HG03439 (cell line): ENCODE results near the gene TMED1.
"Not testable (repeated sequence)": the region's sequence is repeated elsewhere in the genome, so short reads cannot be mapped to it uniquely, and the experiment has no call there.

ENCODE experiments used
- ATAC-seq: cut with Tn5 transposase; IDR thresholded peaks from one replicate; pipeline ENCODE4 v1.9.1; 2021; ENCODE audit warnings: mild to moderate bottlenecking, moderate library complexity; ENCODE audit not compliant: unreplicated experiment

Gene TMED1, protein sequence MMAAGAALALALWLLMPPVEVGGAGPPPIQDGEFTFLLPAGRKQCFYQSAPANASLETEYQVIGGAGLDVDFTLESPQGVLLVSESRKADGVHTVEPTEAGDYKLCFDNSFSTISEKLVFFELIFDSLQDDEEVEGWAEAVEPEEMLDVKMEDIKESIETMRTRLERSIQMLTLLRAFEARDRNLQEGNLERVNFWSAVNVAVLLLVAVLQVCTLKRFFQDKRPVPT

DNA sequence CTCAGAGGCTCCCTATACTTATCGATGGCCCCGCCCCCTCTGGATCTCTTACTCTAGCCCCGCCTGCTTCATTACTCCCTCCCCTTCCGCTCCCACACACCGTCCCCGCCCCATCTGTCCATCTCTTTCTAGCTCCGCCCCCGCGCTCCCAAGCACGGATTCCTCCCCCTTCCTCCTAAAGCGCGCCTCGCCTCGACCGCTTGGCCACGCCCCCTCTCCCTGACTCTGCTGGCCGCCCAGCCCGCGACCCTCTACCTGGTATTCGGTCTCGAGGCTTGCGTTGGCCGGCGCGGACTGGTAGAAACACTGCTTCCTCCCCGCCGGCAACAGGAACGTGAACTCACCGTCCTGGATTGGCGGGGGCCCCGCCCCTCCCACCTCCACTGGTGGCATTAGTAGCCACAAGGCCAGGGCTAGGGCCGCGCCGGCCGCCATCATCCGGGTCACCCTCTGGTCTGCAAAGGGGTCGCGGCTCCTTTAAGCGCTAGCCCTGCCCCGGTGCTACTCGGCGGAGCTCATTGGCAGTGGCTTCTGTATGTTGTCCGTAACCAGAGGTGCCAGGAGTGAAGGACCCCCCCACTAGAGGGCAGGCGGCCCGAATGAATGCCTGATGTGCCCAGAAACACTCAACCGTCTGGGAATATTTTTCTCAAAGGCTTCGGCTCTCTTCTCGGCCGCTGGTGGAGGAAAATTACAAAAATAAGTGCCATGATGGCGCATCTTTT lies at the start of gene TMED1:
Gene TMED1, minus strand, starts transcription at position 459 of the 725 bp plus-strand sequence. Its CDS starts 21 bp downstream, at position 438.
- peak; percentile 64 for ATAC-seq

DNA sequence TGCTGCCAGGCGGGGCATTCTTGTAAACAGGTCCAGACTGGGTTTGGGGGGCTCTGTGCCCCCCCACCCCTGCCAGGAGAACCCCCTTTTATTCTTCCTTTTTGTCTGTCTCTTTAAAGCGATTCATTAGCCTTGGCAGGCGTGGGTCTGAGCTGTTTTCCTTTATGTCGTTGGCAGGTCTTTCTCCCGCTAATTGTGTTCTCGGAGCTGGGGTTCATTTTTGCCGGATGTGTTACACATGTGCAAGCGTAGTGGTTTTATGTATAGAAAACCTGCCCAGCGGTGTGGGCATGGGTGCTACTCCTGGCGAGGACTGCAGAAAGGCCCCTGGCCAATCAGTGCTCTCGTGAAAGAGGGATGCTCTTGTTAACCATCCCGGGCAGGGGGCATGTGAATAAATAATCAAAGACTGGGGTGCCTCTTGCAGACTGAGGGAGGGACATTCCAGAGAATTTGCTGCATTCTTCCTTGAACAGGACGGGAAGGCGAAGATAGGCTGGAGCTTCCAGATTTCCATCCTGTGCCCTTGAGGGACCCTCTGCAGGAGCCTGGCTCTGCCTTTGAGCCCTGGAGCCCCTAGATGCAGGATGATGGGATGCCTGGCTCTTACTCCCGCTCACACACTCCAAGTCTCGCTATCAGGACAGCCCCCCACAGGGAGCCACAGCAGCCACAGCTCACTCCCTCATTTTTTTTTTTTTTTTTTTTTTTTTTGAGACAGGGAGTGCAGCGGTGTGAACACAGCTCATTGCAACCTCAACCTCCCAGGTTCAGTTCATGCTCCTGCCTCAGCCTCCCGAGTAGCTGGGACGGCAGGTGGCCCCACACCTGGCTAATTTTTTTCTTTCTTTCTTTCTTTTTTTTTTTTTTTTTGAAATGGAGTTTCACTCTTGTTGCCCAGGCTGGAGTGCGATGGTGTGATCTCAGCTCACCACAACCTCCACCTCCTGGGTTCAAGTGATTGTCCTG lies 49.5 kb upstream of the TMED1 start:
- ATAC-seq = no peak

DNA sequence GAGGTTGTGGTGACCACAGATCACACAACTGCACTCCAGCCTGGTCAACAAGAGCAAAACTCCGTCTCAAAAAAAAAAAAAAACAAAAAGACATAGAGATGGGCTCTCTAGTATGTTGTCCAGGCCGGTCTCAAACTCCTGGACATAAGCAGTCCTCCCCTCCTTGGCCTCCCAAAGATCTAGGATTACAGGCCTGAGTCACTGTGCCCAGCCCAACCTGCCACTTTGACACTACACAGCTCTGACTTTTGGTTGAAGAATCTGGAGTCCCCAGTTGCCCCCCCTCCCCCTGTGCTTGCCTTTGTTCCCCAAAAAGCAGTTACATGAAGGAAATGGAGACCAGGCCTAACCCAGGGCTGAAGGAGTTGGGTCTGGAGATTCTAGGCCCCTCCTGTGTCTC lies 48.3 kb upstream of the TMED1 start:
- ATAC-seq = no peak

DNA sequence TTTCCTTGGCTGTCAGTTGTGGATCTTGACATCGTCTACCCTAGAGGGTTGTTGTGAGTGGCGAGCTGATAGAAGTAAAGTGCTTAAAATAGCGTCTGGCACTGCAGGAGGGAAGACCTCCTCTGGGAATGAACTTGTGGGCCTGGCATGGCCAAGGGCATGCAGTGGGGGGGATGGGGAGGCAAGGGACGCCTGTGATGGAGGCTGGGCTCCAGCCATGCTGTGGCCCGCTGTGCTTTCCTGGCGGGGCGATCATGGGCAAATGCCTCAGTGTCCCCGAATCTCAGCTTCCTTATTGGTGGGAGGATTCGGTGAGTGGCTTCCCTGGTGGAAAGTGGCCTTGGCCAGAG lies 46.1 kb upstream of the TMED1 start:
- ATAC-seq = no peak

DNA sequence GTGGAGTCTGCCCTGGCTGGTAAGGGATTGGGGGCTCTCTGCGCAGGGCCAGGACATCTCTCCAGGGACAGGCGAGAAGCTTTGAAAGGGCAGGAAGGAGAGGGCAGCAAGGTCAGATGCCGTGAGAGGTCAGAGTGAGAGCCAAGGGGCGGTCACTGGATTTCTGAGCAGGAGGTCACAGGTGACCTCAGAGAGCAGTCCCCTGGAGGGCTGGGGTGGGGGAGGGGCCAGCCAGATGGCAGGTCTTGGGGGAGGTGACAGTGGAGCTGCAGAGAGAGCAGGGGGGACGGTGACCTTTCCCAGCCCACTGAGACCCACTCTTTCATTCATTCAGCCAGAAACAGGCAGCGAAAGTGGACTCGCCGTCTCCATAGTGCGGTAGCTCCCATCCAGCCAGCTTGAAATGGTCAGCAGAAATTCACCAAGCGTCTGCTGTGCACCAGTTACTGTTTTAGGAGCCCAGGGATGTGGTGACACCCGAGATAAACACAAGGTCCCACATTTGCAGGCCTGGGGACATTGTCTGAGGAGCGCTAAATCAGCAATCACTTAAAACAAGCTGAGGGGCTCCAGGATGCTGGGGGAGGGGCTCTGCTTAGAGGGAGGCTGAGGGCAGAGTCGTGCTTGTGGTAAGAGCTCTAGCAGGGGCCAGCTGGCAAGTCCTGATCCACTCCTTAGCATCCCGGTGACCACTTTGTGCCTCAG lies 45.5 kb upstream of the TMED1 start:
- no peak for ATAC-seq

DNA sequence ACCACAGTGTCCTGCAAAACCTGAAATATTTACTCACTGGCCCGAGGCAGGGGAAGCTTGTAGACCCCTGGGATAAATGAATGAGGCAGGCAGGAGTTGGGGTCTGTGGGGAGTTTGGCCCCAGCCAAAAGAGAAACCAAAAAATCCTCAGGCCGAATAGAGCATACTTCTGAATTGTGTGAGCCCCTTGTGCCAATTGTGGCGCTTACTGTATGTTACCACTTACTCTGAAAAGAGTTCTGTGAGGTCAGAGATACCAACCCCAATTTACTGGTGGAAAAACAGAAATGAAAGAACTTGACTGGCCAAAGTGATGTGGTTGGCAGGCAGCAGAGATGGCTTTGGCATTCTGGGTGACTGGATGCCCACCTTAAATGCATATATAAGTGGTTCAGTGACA lies 42.2 kb upstream of the TMED1 start:
- ATAC-seq = no peak

DNA sequence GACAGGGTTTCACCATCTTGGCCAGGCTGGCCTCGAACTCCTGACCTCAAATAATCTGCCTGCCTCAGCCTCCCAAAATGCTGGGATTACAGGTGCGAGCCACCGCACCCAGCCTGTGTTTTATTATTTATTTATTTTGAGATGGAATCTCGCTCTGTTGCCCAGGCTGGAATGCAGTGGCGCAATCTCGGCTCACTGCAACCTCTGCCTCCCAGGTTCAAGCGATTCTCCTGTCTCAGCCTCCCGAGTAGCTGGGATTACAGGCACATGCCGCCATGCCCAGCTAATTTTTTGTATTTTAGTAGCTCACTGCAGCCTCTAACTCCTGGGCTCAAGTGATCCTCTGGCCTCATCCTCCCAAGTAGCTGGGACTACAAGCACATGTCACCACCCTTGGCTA lies 41.6 kb upstream of the TMED1 start:
- not testable (repeated sequence) for ATAC-seq

DNA sequence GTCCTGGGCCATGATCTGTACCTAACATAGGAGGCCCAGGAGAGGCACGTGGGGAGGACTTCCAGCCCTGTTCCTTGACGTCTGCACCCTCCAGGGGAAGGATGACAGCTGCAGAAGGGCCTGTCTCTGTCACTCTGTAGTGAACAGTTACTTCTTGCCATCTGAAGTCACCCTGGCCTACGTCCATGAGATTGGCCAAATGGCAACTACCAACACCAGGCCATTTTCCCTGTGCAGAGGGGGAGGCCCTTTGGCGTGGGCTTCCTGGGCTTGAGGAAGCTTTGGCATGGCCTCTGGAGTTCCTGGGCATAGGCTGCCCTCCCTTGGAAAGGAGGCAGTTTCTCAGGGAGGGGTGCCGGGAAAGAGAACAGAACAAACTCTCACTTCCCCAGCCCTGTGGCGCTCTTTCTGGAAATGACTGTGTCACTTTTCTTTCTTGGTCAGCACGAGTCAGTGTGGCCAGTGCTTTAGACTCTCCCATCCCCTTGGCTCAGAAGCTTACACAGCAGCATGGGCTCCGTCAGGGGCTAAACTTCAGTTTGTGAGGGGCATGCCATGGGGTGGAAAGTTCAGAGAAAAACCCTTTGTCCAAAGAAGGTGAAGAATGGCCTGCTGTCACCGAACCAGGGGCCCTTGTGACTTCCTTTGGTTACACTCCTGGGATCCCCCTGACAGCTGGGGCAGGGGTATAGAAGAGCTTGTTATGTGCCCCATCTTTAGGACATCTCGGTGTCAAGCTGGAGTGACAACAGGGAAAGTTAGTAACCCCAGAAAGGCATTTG lies 40.6 kb upstream of the TMED1 start:
- ATAC-seq = peak; percentile 56

DNA sequence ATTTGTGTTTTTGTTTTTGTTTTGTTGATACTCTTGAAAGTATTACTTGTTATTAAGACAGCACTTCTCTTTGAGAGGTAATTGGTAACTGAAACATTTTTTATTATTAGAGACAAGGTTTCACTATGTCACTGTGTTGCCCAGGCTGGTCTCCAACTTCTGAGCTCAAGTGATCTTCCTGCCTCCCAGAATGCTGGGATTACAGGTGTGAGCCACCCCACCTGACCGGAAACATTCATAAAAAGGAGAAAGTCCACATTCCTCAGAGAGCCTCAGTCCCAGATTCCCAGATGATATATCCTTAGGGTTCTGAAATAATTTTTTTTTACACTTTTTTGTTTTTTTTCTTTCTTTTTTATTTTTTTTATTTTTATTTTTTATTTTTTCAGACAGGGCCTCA lies 38.0 kb upstream of the TMED1 start:
- no peak for ATAC-seq

DNA sequence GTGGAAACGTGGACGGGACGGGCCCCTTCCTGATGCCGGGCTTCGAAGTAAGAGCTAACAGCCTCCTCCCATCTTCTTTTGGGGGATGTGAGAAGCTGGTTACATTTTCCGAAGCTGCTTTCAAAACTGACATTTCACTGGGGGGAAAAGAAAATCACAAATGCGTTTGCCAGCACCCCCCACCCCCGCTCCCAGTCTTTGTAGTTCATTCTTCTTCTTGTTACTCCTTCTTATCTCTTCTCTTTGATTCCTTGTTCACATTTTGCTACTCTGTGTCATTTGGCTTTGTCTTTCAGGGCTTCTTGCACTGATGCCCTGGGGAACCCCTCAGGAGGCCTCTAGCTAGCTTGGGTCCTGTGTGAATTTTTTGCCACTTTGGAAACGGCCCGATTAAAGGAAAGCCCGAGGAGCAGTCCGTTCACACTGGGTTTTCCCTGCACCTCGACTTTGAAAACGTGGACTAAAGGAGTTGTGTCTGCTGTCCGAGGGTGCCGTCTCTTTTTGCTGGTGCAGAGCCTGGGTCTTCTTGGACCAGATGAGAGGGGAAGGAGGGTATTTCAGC lies 36.6 kb upstream of the TMED1 start:
- ATAC-seq = no peak

DNA sequence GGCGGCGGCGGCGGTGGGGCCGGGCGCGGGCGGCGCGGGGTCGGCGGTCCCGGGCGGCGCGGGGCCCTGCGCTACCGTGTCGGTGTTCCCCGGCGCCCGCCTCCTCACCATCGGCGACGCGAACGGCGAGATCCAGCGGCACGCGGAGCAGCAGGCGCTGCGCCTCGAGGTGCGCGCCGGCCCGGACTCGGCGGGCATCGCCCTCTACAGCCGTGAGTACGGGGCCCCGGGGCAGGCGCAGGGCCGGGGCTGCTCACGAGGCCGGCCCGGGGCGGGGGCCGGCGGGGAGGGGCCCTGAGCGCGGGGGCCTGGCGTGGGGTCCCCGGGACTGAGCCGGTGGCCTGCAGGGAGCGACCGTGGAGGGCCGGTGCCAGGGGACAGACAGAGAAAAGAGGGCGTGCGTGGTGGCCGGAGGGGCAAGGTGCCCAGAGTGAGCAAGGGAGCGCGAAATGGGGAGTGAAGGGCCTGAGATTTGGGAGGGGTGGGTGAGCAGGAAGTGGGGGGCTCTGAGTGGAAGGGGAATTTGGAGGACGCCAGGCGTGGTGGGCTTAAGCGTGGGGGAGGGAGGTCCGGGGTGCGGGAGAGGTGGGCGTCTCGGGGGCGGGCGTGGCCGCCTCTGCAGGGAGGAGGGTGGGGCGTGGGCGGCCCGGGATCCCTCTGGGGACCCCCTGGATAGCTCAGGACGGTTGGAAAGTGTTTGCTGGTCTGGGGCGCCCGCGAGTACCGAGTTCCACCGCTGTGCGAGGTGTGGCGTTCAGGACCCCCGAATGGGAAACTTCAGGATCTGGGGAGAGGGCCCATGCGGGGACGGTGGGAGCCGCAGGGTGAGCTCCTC lies 35.9 kb upstream of the TMED1 start:
- peak; percentile 2 for ATAC-seq

DNA sequence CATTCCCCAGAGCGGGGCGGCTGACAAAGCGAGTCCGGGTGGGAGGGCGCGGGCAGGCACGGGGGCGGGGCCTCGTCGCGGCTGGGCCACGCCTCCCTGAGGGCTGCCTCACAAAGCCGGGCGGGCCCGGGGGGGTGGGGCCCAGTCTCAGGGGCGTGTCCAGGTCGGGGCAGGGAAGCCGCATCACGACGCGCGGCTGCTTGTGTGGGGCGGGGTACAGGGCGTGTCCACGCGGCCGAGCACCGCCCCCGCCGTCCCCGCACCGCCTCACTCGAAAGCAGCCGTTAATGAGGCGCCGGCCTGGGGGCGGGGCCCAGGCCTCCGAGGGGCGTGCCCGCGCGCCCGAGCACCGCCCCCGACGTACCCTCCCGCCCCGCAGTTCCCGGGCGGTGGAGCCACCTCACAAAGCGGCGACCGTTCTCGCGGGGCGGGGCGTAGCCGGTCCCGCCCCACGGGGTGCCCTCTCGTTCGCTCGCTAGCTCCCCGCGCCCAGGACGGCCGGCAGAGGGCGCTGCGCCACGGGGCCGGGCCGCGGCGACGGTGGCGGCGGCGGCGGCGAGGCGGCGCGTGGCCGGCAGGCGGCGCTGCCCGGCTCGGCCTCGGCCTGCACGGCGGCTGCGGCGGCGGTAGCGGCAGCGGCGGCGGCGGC lies 35.1 kb upstream of the TMED1 start, which contains the start of gene CARM1:
Gene CARM1, plus strand, starts transcription at position 599 of the 649 bp plus-strand sequence. CDS start 150 bp downstream, outside the sequence.
- peak; percentile 78 for ATAC-seq

DNA sequence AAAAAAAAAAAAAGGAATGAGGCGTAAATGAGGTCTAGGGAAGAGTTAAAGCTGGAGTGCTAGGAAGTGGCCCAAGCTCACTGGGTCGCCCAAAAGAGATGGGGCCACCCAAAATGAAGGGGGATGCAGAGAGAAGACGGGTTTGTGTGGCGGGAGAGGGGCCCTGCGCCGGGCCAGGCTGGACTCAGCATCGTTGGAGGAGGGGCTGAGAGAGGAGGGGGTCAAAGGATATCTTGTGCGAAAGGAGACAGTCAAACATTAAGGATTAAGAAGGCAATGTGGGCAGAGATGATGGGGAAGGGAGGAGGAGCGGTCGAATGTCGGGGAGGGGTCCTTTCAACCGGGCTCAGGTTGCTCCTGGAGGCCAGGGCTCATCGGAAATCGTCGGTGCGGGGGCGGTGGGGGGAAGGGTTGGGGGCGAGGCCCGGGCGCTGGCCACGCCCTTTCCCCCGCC lies 34.5 kb upstream of the TMED1 start:
- ATAC-seq = no peak

DNA sequence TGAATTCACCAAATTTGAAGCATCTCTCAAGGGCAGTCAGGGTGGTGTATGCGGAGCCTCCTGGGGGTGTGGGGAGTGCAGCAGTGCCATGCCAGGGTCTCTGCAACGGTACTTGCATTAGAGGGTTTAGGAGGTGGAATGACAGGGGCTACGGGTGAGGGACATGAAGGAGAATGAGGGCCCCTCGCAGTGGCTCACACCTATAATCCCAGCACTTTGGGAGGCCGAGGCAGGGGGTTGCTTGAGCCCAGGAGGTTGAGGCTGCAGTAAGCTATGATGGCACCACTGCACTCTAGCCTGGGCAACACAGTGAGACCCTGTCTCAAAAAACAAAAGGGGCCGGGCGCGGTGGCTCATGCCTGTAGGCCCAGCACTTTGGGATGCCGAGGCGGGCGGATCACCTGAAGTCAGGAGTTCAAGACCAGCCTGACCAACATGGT lies 33.9 kb upstream of the TMED1 start:
- not testable (repeated sequence) for ATAC-seq

DNA sequence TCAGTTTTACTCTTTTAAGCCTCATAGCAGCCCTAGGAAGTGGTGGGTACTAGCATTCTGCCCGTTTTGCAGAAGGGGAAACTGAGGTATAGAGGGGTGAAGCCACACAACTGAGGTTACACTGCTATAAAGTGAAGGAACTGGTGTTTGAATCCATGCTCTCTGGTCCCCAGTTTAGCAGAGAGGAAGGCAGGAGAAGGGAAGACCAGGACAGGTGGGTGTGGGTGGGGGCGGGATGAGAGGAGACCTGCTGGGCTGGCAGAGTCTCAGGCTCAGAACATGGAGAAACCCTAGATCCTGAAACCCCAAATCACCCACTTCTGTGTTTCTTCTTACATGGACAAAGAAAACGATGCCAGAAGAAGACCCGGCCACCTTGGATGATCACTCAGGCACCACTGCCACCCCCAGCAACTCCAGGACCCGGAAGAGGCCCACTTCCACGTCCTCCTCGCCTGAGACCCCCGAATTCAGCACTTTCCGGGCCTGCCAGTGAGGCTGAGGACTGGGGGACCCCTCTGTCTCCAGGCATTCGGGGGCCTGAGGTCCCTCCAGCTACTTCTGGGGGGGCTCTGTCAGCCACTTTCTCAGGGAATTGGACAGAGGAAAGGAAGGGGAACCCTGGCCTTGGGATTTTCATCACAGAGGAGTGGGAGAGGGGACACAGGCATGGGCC lies 33.0 kb upstream of the TMED1 start:
- ATAC-seq = no peak

DNA sequence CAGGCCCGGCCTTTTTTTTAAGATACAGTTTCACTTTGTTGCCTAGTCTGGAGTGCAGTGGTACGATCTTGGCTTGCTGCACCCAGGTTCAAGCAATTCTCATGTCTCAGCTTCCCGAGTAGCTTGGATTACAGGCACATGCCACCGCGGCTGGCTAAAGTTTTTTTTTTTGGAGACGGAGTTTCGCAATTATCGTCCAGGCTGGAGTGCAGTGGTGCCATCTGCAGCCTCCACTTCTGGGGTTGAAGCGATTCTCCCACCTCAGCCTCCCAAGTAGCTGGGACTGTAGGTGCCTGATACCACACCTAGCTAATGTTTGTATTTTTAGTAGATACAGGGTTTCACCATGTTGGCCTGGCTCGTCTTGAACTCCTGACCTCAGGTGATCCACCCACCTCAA lies 30.5 kb upstream of the TMED1 start:
- ATAC-seq = no peak

DNA sequence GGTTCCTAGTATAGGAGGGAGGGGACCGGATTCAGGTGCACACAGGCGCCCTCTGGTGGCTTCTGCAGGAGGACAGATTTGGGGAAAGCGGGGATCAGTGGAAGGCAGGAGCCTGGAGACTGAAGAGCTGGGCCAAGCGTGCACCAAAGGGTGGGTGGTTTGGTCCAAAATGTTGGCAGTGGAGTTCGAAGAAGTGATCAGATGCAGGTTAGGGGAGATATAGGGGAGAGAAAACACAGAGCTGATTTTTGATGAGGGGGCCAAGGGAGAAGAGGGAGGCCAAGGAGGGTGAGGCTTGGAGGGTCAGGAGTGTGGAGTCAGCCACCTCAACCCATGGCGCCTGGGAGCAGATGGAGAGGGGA lies 28.5 kb upstream of the TMED1 start:
- no peak for ATAC-seq
